ENCODE results near the gene CLN5.
"Not testable (repeated sequence)": the region's sequence is repeated elsewhere in the genome, so short reads cannot be mapped to it uniquely, and the experiment has no call there.

The CLN5 gene

GRCh38 chr13:76993021-76993420 is 1.1 kb downstream of the CLN5 start:
- TF ChIP-seq CTCF (IDR thresholded peaks at IDR 0.05; ENCODE audit: low read depth, low read length): no peak
- DNase-seq (ENCODE audit: extremely low read depth, low read depth): no peak

- no peak for DNase-seq (ENCODE audit: extremely low read depth, low read depth)
Observed at GRCh38 chr13:76993473-76993872, 1.6 kb downstream of the CLN5 start.

GRCh38 chr13:76994281-76994680 is 2.4 kb downstream of the CLN5 start:
- DNase-seq (ENCODE audit: extremely low read depth, low read depth): no peak

More at GRCh38 chr13:76993473-76993872, 1.6 kb downstream of the CLN5 start:
- no peak for TF ChIP-seq CTCF (IDR thresholded peaks at IDR 0.05; ENCODE audit: low read depth, low read length)

GRCh38 chr13:77000475-77000874 is 8.6 kb downstream of the CLN5 start:
- no peak for DNase-seq (ENCODE audit: extremely low read depth, low read depth)
- no peak for TF ChIP-seq CTCF (IDR thresholded peaks at IDR 0.05; ENCODE audit: low read depth, low read length)

More at GRCh38 chr13:76994281-76994680, 2.4 kb downstream of the CLN5 start:
- no peak for TF ChIP-seq CTCF (IDR thresholded peaks at IDR 0.05; ENCODE audit: low read depth, low read length)

GRCh38 chr13:77001540-77001939 is 9.7 kb downstream of the CLN5 start:
- TF ChIP-seq CTCF (IDR thresholded peaks at IDR 0.05; ENCODE audit: low read depth, low read length): no peak
- no peak for DNase-seq (ENCODE audit: extremely low read depth, low read depth)

- no peak for TF ChIP-seq CTCF (IDR thresholded peaks at IDR 0.05; ENCODE audit: low read depth, low read length)
Observed at GRCh38 chr13:77001963-77002587, 10.2 kb downstream of the CLN5 start.

GRCh38 chr13:77002590-77003190 is 10.8 kb downstream of the CLN5 start:
- peak; percentile 77 for TF ChIP-seq CTCF (IDR thresholded peaks at IDR 0.05; ENCODE audit: low read depth, low read length)
- no peak for DNase-seq (ENCODE audit: extremely low read depth, low read depth)

More at GRCh38 chr13:77001963-77002587, 10.2 kb downstream of the CLN5 start:
- no peak for DNase-seq (ENCODE audit: extremely low read depth, low read depth)

- not testable (repeated sequence) for DNase-seq (ENCODE audit: extremely low read depth, low read depth)
Observed at GRCh38 chr13:77008337-77008736, 16.5 kb downstream of the CLN5 start.

Measured in AG09319 (cell line).